IPS-18a (cell line): ENCODE measurements around the gene EFHD1.

ENCODE experiments used
- H3K27ac ChIP-seq: one replicate; pipeline ENCODE4 v1.5.1; 2013; ENCODE audit warnings: low read length
- H3K27me3 ChIP-seq: one replicate; pipeline ENCODE4 v1.6.1; 2013; ENCODE audit warnings: mild to moderate bottlenecking, low read length; ENCODE audit not compliant: control insufficient read depth, insufficient read depth
- H3K36me3 ChIP-seq: one replicate; pipeline ENCODE4 v1.6.1; 2013; ENCODE audit warnings: low read depth, low read length; ENCODE audit not compliant: control insufficient read depth
- H3K4me1 ChIP-seq: one replicate; pipeline ENCODE4 v1.6.1; 2013; ENCODE audit warnings: low read depth, low read length; ENCODE audit not compliant: control insufficient read depth
- H3K4me3 ChIP-seq: one replicate; pipeline ENCODE4 v1.5.1; 2013; ENCODE audit warnings: low read length
- H3K9ac ChIP-seq: one replicate; pipeline ENCODE4 v1.6.1; 2013; ENCODE audit warnings: mild to moderate bottlenecking, low read length, moderate library complexity
- H3K9me3 ChIP-seq: one replicate; pipeline ENCODE4 v1.6.1; 2013; ENCODE audit warnings: low read depth, low read length; ENCODE audit not compliant: control insufficient read depth

Gene EFHD1

DNA sequence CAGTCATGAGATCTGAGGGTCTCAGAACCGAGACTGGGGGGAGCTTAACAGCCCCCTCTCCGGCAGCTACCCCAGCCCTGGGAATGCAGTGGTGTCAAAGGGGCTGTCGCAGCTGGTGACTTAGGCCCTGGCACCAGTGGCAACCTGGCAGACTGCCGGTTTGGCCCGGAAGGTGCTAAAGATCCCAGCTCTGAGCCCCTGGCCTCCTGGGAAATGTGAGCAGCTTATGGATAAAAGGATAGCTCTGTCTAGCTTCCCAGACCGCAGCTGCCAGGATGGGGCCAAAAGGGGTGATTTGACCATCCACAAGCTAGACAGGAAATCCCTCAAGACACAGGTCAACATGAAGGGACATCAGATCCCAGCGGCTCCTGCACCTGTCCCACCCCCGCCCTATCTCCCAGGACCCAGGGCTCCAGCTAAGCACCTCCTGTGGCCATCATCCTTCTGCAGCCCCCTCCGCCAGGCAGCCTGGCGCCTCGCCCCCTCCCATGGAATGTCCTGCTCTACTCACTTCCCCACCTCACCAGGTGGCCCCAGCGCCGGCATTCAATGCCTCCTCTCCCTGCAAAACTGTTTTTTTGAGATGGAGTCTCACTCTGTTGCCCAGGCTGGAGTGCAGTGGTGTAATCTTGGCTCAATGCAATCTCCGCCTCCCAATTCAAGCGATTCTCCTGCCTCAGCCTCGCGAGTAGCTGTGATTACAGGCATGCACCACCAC, 33.2 kb upstream of the EFHD1 start:
- Histone ChIP-seq H3K27ac (no peak overlapping the region), H3K9me3 (no peaks in the 10 kb centered on the region), H3K36me3 (no peaks in the 10 kb centered on the region), H3K9ac (no peak overlapping the region), H3K4me1 (no peaks in the 10 kb centered on the region), H3K4me3 (no peak overlapping the region), H3K27me3 (no peaks in the 10 kb centered on the region)

- H3K9me3 ChIP-seq, result no peaks in the 10 kb centered on the region
- H3K4me3 ChIP-seq, result no peak overlapping the region
- no peak overlapping the region for H3K9ac ChIP-seq
- H3K36me3 ChIP-seq, result no peaks in the 10 kb centered on the region
- H3K4me1 ChIP-seq, result no peaks in the 10 kb centered on the region
- H3K27me3 ChIP-seq, result no peaks in the 10 kb centered on the region
- no peak overlapping the region for H3K27ac ChIP-seq
Observed at GRCh38 chr2:232603283-232603682, 30.1 kb upstream of the EFHD1 start.

- Histone ChIP-seq H3K9me3 (no peaks in the 10 kb centered on the region), H3K9ac (no peak overlapping the region), H3K36me3 (no peaks in the 10 kb centered on the region), H3K27ac (no peak overlapping the region), H3K27me3 (no peaks in the 10 kb centered on the region), H3K4me1 (no peaks in the 10 kb centered on the region), H3K4me3 (no peak overlapping the region)
Observed at GRCh38 chr2:232604535-232604934, 28.9 kb upstream of the EFHD1 start.

- H3K27me3 ChIP-seq, result no peaks in the 10 kb centered on the region
- no peaks in the 10 kb centered on the region for H3K9me3 ChIP-seq
- H3K4me3 ChIP-seq, result no peak overlapping the region
- no peaks in the 10 kb centered on the region for H3K4me1 ChIP-seq
- no peak overlapping the region for H3K9ac ChIP-seq
- H3K36me3 ChIP-seq, result no peaks in the 10 kb centered on the region
- no peak overlapping the region for H3K27ac ChIP-seq
Observed at GRCh38 chr2:232607011-232607410, 26.4 kb upstream of the EFHD1 start.

- H3K36me3 ChIP-seq, result no peaks in the 10 kb centered on the region
- no peaks in the 10 kb centered on the region for H3K9me3 ChIP-seq
- no peak overlapping the region for H3K9ac ChIP-seq
- no peaks in the 10 kb centered on the region for H3K27me3 ChIP-seq
- H3K4me3 ChIP-seq, result no peak overlapping the region
- no peak overlapping the region for H3K27ac ChIP-seq
- H3K4me1 ChIP-seq, result no peaks in the 10 kb centered on the region
Observed at GRCh38 chr2:232609607-232610006, 23.8 kb upstream of the EFHD1 start.

DNA sequence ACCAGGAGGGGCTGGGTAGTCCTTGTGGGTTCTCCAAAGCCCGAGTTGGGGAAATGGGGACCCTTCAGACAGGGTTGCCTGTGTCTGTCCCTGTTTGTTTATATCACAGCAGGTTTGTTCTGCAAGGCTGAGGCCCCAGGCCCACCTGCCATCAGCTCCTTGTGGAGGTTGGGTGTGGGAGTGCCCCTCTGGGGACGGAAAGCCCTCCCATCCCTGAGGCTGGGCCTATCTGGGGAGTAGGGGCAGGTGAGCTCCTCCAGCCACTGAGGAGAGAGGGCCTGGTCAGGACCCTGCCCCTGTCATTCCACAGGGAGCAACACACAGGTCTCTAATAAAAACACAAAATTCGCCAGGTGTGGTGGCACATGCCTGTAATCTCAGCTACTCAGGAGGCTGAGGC, 23.3 kb upstream of the EFHD1 start:
- H3K4me3 ChIP-seq, result no peak overlapping the region
- no peaks in the 10 kb centered on the region for H3K9me3 ChIP-seq
- H3K36me3 ChIP-seq, result no peaks in the 10 kb centered on the region
- no peaks in the 10 kb centered on the region for H3K27me3 ChIP-seq
- H3K9ac ChIP-seq, result no peak overlapping the region
- no peak overlapping the region for H3K27ac ChIP-seq
- no peaks in the 10 kb centered on the region for H3K4me1 ChIP-seq

DNA sequence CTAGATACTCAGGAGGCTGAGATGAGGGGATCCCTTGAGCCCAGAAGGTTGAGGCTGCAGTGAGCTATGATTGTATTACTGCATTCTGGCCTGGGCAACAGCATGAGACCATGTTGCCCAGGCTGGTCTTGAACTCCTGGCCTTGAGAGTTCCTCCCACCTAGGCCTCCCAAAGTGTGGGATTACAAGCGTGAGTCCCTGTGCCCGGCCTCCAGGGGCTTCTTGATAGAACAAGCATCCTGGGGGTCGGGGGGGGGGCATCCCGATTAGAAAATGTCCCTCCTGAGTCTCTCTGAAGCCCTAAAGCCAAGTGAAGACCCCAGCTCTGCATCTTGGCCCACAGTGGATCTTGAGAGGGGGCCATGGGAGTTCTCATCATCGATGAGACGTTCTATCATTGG, 22.3 kb upstream of the EFHD1 start:
- H3K27ac ChIP-seq, result no peak overlapping the region
- no peak overlapping the region for H3K9ac ChIP-seq
- no peaks in the 10 kb centered on the region for H3K4me1 ChIP-seq
- H3K27me3 ChIP-seq, result no peaks in the 10 kb centered on the region
- H3K9me3 ChIP-seq, result no peaks in the 10 kb centered on the region
- no peaks in the 10 kb centered on the region for H3K36me3 ChIP-seq
- H3K4me3 ChIP-seq, result no peak overlapping the region

GRCh38 chr2:232611559-232612218, 21.7 kb upstream of the EFHD1 start:
- Histone ChIP-seq H3K27me3 (no peaks in the 10 kb centered on the region), H3K27ac (no peak overlapping the region), H3K36me3 (no peaks in the 10 kb centered on the region), H3K4me1 (no peaks in the 10 kb centered on the region), H3K9ac (no peak overlapping the region), H3K9me3 (no peaks in the 10 kb centered on the region), H3K4me3 (no peak overlapping the region)

DNA sequence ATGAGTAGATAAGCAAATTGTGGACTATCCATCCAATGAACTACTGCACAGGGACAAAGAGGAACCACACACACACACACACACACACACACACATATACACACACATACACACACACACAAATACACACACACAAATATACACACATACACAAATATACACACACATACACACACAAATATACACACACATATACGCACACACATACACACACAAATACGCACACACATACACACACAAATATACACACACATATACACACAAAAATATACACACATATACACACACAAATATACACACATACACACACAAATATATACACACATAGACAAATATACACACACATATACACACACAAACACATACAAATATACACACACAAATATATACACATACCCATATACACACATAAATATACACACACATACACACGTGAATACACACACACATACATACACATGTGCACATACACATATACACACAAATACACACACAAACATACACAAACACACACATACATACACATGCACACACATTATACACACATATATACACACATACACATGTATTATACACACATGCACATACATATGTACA, 19.8 kb upstream of the EFHD1 start:
- no peaks in the 10 kb centered on the region for H3K9me3 ChIP-seq
- no peak overlapping the region for H3K9ac ChIP-seq
- H3K27me3 ChIP-seq, result no peaks in the 10 kb centered on the region
- H3K27ac ChIP-seq, result no peak overlapping the region
- no peaks in the 10 kb centered on the region for H3K36me3 ChIP-seq
- no peak overlapping the region for H3K4me3 ChIP-seq
- no peaks in the 10 kb centered on the region for H3K4me1 ChIP-seq

GRCh38 chr2:232615339-232615738, 18.1 kb upstream of the EFHD1 start:
- H3K9ac ChIP-seq, result no peak overlapping the region
- H3K9me3 ChIP-seq, result no peaks in the 10 kb centered on the region
- no peaks in the 10 kb centered on the region for H3K27me3 ChIP-seq
- no peak overlapping the region for H3K27ac ChIP-seq
- H3K4me1 ChIP-seq, result no peaks in the 10 kb centered on the region
- no peaks in the 10 kb centered on the region for H3K36me3 ChIP-seq
- H3K4me3 ChIP-seq, result no peak overlapping the region

DNA sequence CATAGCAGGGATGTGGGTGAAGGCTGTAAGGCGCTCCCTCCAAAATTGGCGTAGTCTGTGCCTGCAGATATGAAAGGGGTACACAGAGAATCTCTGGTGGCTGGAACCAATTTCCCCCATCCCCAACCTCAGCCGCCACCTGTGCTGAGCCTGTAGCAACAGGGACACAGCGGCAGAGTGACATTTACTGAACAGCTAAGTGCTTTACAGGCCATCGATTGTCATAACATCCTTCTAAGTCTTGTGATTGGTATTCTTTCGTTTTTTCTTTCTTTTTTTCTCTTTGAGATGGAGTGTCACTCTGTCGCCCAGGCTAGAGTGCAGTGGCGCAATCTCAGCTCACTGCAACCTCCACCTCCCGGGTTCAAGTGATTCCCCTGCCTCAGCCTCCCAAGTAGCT, 12.2 kb upstream of the EFHD1 start:
- Histone ChIP-seq H3K9me3 (no peaks in the 10 kb centered on the region), H3K27me3 (no peaks in the 10 kb centered on the region), H3K4me1 (no peaks in the 10 kb centered on the region), H3K36me3 (no peaks in the 10 kb centered on the region), H3K4me3 (no peak overlapping the region), H3K9ac (no peak overlapping the region), H3K27ac (no peak overlapping the region)

GRCh38 chr2:232622563-232622962, 10.8 kb upstream of the EFHD1 start:
- Histone ChIP-seq H3K4me3 (no peak overlapping the region), H3K36me3 (no peaks in the 10 kb centered on the region), H3K4me1 (no peaks in the 10 kb centered on the region), H3K9ac (no peak overlapping the region), H3K27ac (no peak overlapping the region), H3K27me3 (no peaks in the 10 kb centered on the region), H3K9me3 (no peaks in the 10 kb centered on the region)
